Natural killer cell (primary cell): ENCODE results near the gene PRKG1. TPM values are rescaled to one million over a fixed set of nuclear protein-coding genes. Genes with fewer than 3 reads are reported as not detected.
"Not testable (repeated sequence)": the region's sequence is repeated elsewhere in the genome, so short reads cannot be mapped to it uniquely, and the experiment has no call there.

Source experiments
- ATAC-seq, 3 donors: fragments of 150-1000 bp in 2 of 3; fragments of 200-7000 bp in 1 of 3; cut with Tn5 transposase; 1 replicate in 1 of 3; 2 replicates in 2 of 3; pipeline ENCODE4 v1.10.0; 2021; ENCODE audit warnings: mild to moderate bottlenecking in 2 of 3, moderate library complexity in 2 of 3
- DNase-seq, 2 donors: peaks; one replicate each; pipeline versions ENCODE4 v3.0.0 to v3.0.0-alpha.2; 2013 to 2021; ENCODE audit warnings: mixed read lengths in 1 of 2
- H3K27ac ChIP-seq: one replicate; pipeline ENCODE4 v1.5.1; 2013; ENCODE audit warnings: mild to moderate bottlenecking, low read length
- H3K27me3 ChIP-seq: one replicate; pipeline ENCODE4 v1.6.1; 2013; ENCODE audit warnings: low read length; ENCODE audit not compliant: control insufficient read depth, insufficient read depth
- H3K36me3 ChIP-seq: one replicate; pipeline ENCODE4 v1.6.1; 2013; ENCODE audit warnings: low read length; ENCODE audit not compliant: control insufficient read depth, insufficient read depth
- H3K4me1 ChIP-seq: one replicate; pipeline ENCODE4 v1.6.1; 2013; ENCODE audit warnings: low read length; ENCODE audit not compliant: control insufficient read depth, insufficient read depth
- H3K4me3 ChIP-seq: one replicate; pipeline ENCODE4 v1.5.1; 2013; ENCODE audit warnings: low read length
- H3K9me3 ChIP-seq: one replicate; pipeline ENCODE4 v1.6.1; 2013; ENCODE audit warnings: low read length; ENCODE audit not compliant: control insufficient read depth, insufficient read depth
- H3K27ac Mint-ChIP-seq, 2 donors: one replicate each; pipeline ENCODE4 v1.8.0; 2022; ENCODE audit warnings: mild to moderate bottlenecking in 2 of 2, mixed read lengths in 2 of 2, moderate library complexity in 1 of 2
- H3K27me3 Mint-ChIP-seq, 2 donors: one replicate each; pipeline ENCODE4 v1.8.0; 2022; ENCODE audit warnings: low read depth in 2 of 2, mixed read lengths in 2 of 2
- H3K36me3 Mint-ChIP-seq: one replicate; pipeline ENCODE4 v1.8.0; 2022; ENCODE audit warnings: mixed read lengths
- H3K4me1 Mint-ChIP-seq, 2 donors: one replicate each; pipeline ENCODE4 v1.8.0; 2022; ENCODE audit warnings: mixed read lengths in 2 of 2
- H3K4me3 Mint-ChIP-seq: one replicate; pipeline ENCODE4 v1.8.0; 2022; ENCODE audit warnings: mild to moderate bottlenecking, moderate library complexity, mixed read lengths
- H3K9me3 Mint-ChIP-seq, 2 donors: one replicate each; pipeline ENCODE4 v1.8.0; 2022; ENCODE audit warnings: mixed read lengths in 2 of 2
- WGBS: methylation state at CpG from one replicate; pipeline ENCODE4 v1.1.7; 2013; ENCODE audit warnings: missing lambda C conversion rate; ENCODE audit not compliant: insufficient coverage; 5-methylcytosine and 5-hydroxymethylcytosine counted together
- intact Hi-C: fragments of 100-400 bp; cut with micrococcal nuclease; formaldehyde crosslinking; loops from one replicate; pipeline ENCODE4 v1.14.2; 2022
- total RNA-seq, 4 donors: library from RNA; stranded (reverse); fragments of 120-200 nt in 1 of 4; gene quantifications; one replicate each; pipeline versions ENCODE4 v1.2.3 to v1.2.4, GENCODE V29; 2013 to 2022
- TF ChIP-seq, protein P1 (sequence below): fragments of 200-600 bp; IDR thresholded peaks from one replicate; pipeline ENCODE4 v1.8.0; 2022; ENCODE audit warnings: antibody characterized with exemption

The PRKG1 gene
- total RNA-seq, 3 donors from 2014 or later (not counting 1 experiment from before 2014, with no cell fraction given), result 0.23 to 0.41 (median 0.35) TPM

DNA sequence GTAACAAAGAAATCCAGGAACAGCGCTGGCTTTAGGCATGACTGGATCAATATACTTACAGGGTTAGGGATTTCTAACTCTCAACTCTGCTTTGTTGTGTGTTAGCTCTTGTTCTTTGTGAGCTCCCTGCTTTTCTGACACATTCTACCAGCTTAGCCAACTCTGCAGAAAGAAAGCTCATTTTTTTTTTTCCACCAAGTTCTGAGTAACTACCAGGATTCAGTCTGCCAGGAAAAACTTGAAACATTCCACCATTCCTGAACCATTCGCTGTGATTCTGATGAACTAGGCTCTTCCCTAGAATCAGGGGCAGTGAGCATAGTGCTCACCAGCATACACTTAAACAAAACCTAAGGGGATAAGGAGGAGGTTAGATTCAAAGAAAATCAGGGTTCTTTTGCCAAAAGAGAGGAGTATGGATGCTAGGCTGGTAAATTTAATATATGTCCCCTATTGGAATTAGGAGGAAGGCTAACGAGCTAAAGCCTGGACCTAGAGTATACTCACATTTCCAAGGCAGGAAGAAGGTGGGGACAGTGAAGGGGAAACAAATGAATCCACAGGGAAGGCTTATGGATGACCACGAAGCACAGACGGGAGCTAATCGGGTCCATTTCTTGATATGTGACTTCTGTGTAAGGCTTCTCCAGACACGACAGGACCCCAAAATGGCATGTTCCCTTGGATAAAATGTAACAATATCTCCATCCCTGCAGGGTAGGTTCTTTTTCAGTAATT, 183.4 kb downstream of the PRKG1 start:
- H3K27ac Mint-ChIP-seq, result no peak overlapping the region
- 86% methylated on average over 7 of the region's 7 CpGs for WGBS
- H3K4me3 Mint-ChIP-seq, result no peak overlapping the region
- no peaks in the 10 kb centered on the region for H3K36me3 Mint-ChIP-seq
- no peaks in the 10 kb centered on the region for H3K9me3 ChIP-seq
- H3K9me3 Mint-ChIP-seq, result no peaks in the 10 kb centered on the region
- no peaks in the 10 kb centered on the region for H3K4me1 ChIP-seq
- intact Hi-C loops, result no loop called here
- DNase-seq (no peak), ATAC-seq (no peak)
- H3K27me3 Mint-ChIP-seq, result no peaks in the 10 kb centered on the region
- TF ChIP-seq, protein P1, sequence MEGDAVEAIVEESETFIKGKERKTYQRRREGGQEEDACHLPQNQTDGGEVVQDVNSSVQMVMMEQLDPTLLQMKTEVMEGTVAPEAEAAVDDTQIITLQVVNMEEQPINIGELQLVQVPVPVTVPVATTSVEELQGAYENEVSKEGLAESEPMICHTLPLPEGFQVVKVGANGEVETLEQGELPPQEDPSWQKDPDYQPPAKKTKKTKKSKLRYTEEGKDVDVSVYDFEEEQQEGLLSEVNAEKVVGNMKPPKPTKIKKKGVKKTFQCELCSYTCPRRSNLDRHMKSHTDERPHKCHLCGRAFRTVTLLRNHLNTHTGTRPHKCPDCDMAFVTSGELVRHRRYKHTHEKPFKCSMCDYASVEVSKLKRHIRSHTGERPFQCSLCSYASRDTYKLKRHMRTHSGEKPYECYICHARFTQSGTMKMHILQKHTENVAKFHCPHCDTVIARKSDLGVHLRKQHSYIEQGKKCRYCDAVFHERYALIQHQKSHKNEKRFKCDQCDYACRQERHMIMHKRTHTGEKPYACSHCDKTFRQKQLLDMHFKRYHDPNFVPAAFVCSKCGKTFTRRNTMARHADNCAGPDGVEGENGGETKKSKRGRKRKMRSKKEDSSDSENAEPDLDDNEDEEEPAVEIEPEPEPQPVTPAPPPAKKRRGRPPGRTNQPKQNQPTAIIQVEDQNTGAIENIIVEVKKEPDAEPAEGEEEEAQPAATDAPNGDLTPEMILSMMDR, result no peak
- H3K27me3 ChIP-seq, result no peaks in the 10 kb centered on the region
- H3K4me3 ChIP-seq, result no peak overlapping the region
- H3K36me3 ChIP-seq, result no peaks in the 10 kb centered on the region
- H3K27ac ChIP-seq, result no peak overlapping the region
- H3K4me1 Mint-ChIP-seq, result no peaks in the 10 kb centered on the region

DNA sequence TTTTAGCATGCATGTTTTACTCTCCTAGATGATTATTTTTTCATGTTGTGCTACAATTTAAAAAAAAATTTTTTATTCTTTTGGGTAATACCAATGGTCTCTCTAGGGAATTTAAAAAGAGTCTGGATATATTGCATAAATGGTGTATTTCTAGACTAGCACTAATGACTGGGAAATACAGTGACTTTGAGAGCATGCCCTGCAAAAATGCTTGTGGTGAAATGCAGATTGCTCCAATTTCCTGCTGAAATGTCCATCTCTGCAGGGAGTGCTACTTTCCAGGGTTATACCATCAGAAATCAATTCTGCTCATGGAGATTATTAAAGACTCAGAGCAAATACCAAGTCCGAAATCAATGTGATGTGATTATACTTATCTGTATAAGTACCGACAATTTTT, 186.1 kb downstream of the PRKG1 start:
- H3K9me3 ChIP-seq, result no peaks in the 10 kb centered on the region
- Mint-ChIP-seq H3K27ac (no peak overlapping the region), H3K27me3 (no peaks in the 10 kb centered on the region), H3K36me3 (no peaks in the 10 kb centered on the region), H3K9me3 (no peaks in the 10 kb centered on the region), H3K4me3 (no peak overlapping the region), H3K4me1 (no peaks in the 10 kb centered on the region)
- no peaks in the 10 kb centered on the region for H3K36me3 ChIP-seq
- TF ChIP-seq, protein P1, result no peak
- no peak for DNase-seq
- no peak overlapping the region for H3K4me3 ChIP-seq
- no peaks in the 10 kb centered on the region for H3K4me1 ChIP-seq
- no peak for ATAC-seq
- H3K27me3 ChIP-seq, result no peaks in the 10 kb centered on the region
- intact Hi-C loops, result no loop called here
- WGBS, result 100% methylated on average over 2 of the region's 2 CpGs
- H3K27ac ChIP-seq, result no peak overlapping the region

DNA sequence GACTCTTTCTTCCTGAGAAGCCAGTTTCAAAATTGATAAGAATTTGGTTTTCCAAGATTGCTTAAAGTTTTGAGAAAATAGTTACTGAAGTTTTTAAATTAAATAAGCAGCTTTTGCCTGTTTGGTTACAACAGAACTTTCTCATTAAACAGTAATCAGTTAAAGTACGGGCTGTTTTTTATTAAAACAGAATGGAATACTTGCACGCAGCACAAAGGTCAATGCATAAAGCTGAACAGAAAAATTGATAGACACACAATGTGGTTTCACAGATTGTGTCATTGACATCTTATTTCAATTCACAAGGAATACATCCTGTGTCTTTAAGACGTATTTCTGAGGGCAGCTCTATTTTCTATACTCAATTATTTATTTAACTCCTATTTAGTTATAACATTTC, 192.2 kb downstream of the PRKG1 start:
- Histone ChIP-seq H3K27me3 (no peaks in the 10 kb centered on the region), H3K4me3 (no peak overlapping the region), H3K9me3 (no peaks in the 10 kb centered on the region), H3K36me3 (no peaks in the 10 kb centered on the region), H3K4me1 (no peaks in the 10 kb centered on the region), H3K27ac (no peak overlapping the region)
- H3K27me3 Mint-ChIP-seq, result peaks cover 2 to 14% of the 10 kb centered on the region in 2 donors
- no peak for DNase-seq
- H3K4me3 Mint-ChIP-seq, result no peak overlapping the region
- ATAC-seq, result no peak
- intact Hi-C loops, result no loop called here
- H3K9me3 Mint-ChIP-seq, result no peaks in the 10 kb centered on the region
- TF ChIP-seq, protein P1, result no peak
- H3K36me3 Mint-ChIP-seq, result no peaks in the 10 kb centered on the region
- no peaks in the 10 kb centered on the region for H3K4me1 Mint-ChIP-seq
- no peak overlapping the region for H3K27ac Mint-ChIP-seq
- 91% methylated on average over 3 of the region's 3 CpGs for WGBS

DNA sequence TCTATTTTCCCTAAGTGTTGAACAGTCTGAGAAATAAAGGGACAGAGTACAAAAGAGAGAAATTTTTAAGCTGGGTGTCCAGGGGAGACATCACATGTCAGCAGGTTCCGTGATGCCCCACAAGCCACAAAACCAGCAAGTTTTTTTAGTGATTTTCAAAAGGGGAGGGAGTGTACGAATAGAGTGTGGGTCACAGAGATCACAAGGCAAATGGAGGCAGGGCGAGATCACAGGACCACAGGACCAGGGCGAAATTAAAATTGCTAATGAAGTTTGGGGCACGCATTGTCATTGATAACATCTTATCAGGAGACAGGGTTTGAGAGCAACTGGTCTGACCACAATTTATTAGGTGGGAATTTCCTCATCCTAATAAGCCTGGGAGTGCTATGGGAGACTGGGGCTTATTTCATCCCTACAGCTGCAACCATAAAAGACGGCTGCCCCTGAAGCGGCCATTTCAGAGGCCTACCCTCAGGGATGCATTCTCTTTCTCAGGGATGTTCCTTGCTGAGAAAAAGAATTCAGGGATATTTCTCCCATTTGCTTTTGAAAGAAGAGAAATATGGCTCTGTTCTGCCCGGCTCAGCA, 193.8 kb downstream of the PRKG1 start:
- H3K27ac Mint-ChIP-seq, H3K4me1 Mint-ChIP-seq, H3K27me3 ChIP-seq, H3K9me3 ChIP-seq, H3K27ac ChIP-seq, ATAC-seq, DNase-seq, intact Hi-C loops, H3K4me3 ChIP-seq, H3K36me3 ChIP-seq, H3K9me3 Mint-ChIP-seq, H3K36me3 Mint-ChIP-seq, H3K4me3 Mint-ChIP-seq, H3K4me1 ChIP-seq: not testable (repeated sequence)
- peaks cover 2 to 14% of the 10 kb centered on the region in 2 donors for H3K27me3 Mint-ChIP-seq
- 81% methylated on average over 8 of the region's 8 CpGs for WGBS
